T-cell (primary cell): Measurements from ENCODE around the gene KDM5B. TPM values are rescaled to one million over a fixed set of nuclear protein-coding genes. Genes with fewer than 3 reads are reported as not detected.
"Not testable (repeated sequence)": the region's sequence is repeated elsewhere in the genome, so short reads cannot be mapped to it uniquely, and the experiment has no call there.

ENCODE experiments used
- ATAC-seq, 4 experiments: fragments of 200-7000 bp in 3 of 4; fragments of 150-1000 bp in 1 of 4; cut with Tn5 transposase; replicated peaks in 1 of 4; 1 replicate in 3 of 4; 2 replicates in 1 of 4; pipeline ENCODE4 v1.10.0; 2021; ENCODE audit warnings: moderate library complexity in 3 of 4, mild to moderate bottlenecking in 2 of 4, moderate number of reproducible peaks in 1 of 4
- CTCF ChIA-PET, 2 donors: fragments of 300-600 bp; sonication (Branson Sonifier 250); formaldehyde crosslinking; loops; one replicate each; lab custom pipeline; 2022; ENCODE audit warnings: antibody characterized with exemption in 2 of 2; lab: Charles Lee
- POLR2A ChIA-PET, 2 donors: fragments of 300-600 bp; sonication (Branson Sonifier 250); formaldehyde crosslinking; loops; one replicate each; lab custom pipeline; 2022; ENCODE audit warnings: antibody characterized with exemption in 2 of 2; lab: Charles Lee
- DNase-seq, 35 experiments: peaks; one replicate each; pipeline versions ENCODE4 v3.0.0 to v3.0.0-alpha.2; 2013 to 2023
- H3K27ac ChIP-seq: one replicate; pipeline ENCODE4 v1.5.1; 2013; ENCODE audit warnings: low read length
- H3K27me3 ChIP-seq, 2 experiments: replicated peaks in 1 of 2; 1 replicate in 1 of 2; 2 replicates in 1 of 2; pipeline versions ENCODE4 v1.6.1 to v1.7.0; 2013; ENCODE audit warnings: low read length in 1 of 2, mixed read lengths in 1 of 2; ENCODE audit not compliant: control insufficient read depth in 2 of 2, insufficient read depth in 2 of 2; ENCODE audit errors: extremely low read depth in 1 of 2
- H3K36me3 ChIP-seq, 2 donors: 1 replicate in 1 of 2; 2 replicates in 1 of 2; pipeline versions ENCODE4 v1.6.1 to v1.7.0; 2013; ENCODE audit warnings: low read length in 1 of 2; ENCODE audit not compliant: control insufficient read depth in 2 of 2, insufficient read depth in 1 of 2; ENCODE audit errors: extremely low read depth in 1 of 2
- H3K4me1 ChIP-seq, 2 experiments: 1 replicate in 1 of 2; 2 replicates in 1 of 2; pipeline versions ENCODE4 v1.6.1 to v1.7.0; 2013; ENCODE audit warnings: low read length in 2 of 2, mixed read lengths in 1 of 2; ENCODE audit not compliant: insufficient read depth in 2 of 2, control insufficient read depth in 1 of 2; ENCODE audit errors: extremely low read depth in 1 of 2
- H3K4me3 ChIP-seq, 2 donors: 1 replicate in 1 of 2; 2 replicates in 1 of 2; pipeline versions ENCODE4 v1.5.1 to v1.7.0; 2013; ENCODE audit warnings: mild to moderate bottlenecking in 2 of 2, low read length in 1 of 2, moderate library complexity in 1 of 2; ENCODE audit not compliant: control insufficient read depth in 1 of 2; ENCODE audit errors: extremely low read depth in 1 of 2
- H3K9me3 ChIP-seq: 2 replicates; pipeline ENCODE4 v1.7.0; 2013
- H3K27ac Mint-ChIP-seq, 2 donors: one replicate each; pipeline ENCODE4 v1.8.0; 2020 to 2021; ENCODE audit warnings: mild to moderate bottlenecking in 2 of 2, mixed read lengths in 2 of 2
- H3K27me3 Mint-ChIP-seq, 2 donors: one replicate each; pipeline ENCODE4 v1.8.0; 2021 to 2022; ENCODE audit warnings: mixed read lengths in 2 of 2
- H3K36me3 Mint-ChIP-seq: one replicate; pipeline ENCODE4 v1.8.0; 2021; ENCODE audit warnings: mixed read lengths
- H3K4me1 Mint-ChIP-seq, 3 donors: one replicate each; pipeline ENCODE4 v1.8.0; 2020 to 2022; ENCODE audit warnings: mixed read lengths in 3 of 3, mild to moderate bottlenecking in 1 of 3
- H3K4me3 Mint-ChIP-seq, 3 donors: one replicate each; pipeline ENCODE4 v1.8.0; 2020 to 2022; ENCODE audit warnings: mild to moderate bottlenecking in 3 of 3, mixed read lengths in 3 of 3, moderate library complexity in 3 of 3
- H3K9me3 Mint-ChIP-seq, 3 donors: one replicate each; pipeline ENCODE4 v1.8.0; 2020 to 2022; ENCODE audit warnings: mixed read lengths in 3 of 3
- WGBS: methylation state at CpG from one replicate; pipeline ENCODE4 v1.1.5; 2013; ENCODE audit warnings: missing lambda C conversion rate; ENCODE audit not compliant: insufficient coverage; 5-methylcytosine and 5-hydroxymethylcytosine counted together
- total RNA-seq, 35 experiments: library from RNA in 6 of 35; stranded (reverse) in 6 of 35; fragments of 120-200 nt in 1 of 35; gene quantifications; one replicate each; pipeline versions ENCODE4 v1.2.1 to v1.2.4 and lab custom pipeline; 2013 to 2026

KDM5B gene
- total RNA-seq, 5 donors from 2014 or later (not counting 1 experiment from before 2014, with no cell fraction given), result 46.3 to 71.7 (median 56.5) TPM

GRCh38 chr1:202800742-202801141 lies 7.5 kb downstream of the KDM5B start:
- Histone ChIP-seq H3K4me3 (no peak overlapping the region), H3K9me3 (no peaks in the 10 kb centered on the region), H3K27ac (no peak overlapping the region), H3K4me1 (peaks cover 4 to 11% of the 10 kb centered on the region in 2 experiments), H3K27me3 (no peaks in the 10 kb centered on the region), H3K36me3 (peaks cover 0 to 2% of the 10 kb centered on the region in 2 donors)
- Mint-ChIP-seq H3K9me3 (no peaks in the 10 kb centered on the region), H3K4me3 (no peak overlapping the region), H3K36me3 (peaks cover 5% of the 10 kb centered on the region), H3K27me3 (no peaks in the 10 kb centered on the region), H3K27ac (no peak overlapping the region), H3K4me1 (peaks cover 49 to 58% (median 57%) of the 10 kb centered on the region in 3 donors)
- ATAC-seq (no peak), DNase-seq (no peak)
- CTCF ChIA-PET, result interaction anchor here (0.6 to 1.1 kb wide), 2 partner anchors 18 to 76 kb away, joined by 3 read pairs; no protein-coding TSS in a partner anchor
- POLR2A ChIA-PET, result interaction anchor here in 1 of 2 donors (0.5 to 0.7 kb wide), 2 partner anchors 200 to 548 kb away, joined by 3 read pairs; no protein-coding TSS in a partner anchor
- whole genome bisulfite sequencing, result no CpG with 5 or more reads among the region's 1 CpG

- ChIA-PET POLR2A (no interaction called here), CTCF (no interaction called here)
- Histone ChIP-seq H3K9me3 (no peaks in the 10 kb centered on the region), H3K27ac (no peak overlapping the region), H3K36me3 (peaks cover 0 to 2% of the 10 kb centered on the region in 2 donors), H3K4me3 (no peak overlapping the region), H3K4me1 (peaks cover 0 to 9% of the 10 kb centered on the region in 2 experiments), H3K27me3 (no peaks in the 10 kb centered on the region)
- H3K27ac Mint-ChIP-seq, result no peak overlapping the region
- no peak overlapping the region for H3K4me3 Mint-ChIP-seq
- DNase-seq (no peak), ATAC-seq (no peak)
- H3K9me3 Mint-ChIP-seq, result no peaks in the 10 kb centered on the region
- WGBS, result 100% methylated on average over 2 of the region's 6 CpGs
- H3K4me1 Mint-ChIP-seq, result peaks cover 41 to 53% (median 50%) of the 10 kb centered on the region in 3 donors
- H3K27me3 Mint-ChIP-seq, result no peaks in the 10 kb centered on the region
- peaks cover 5% of the 10 kb centered on the region for H3K36me3 Mint-ChIP-seq
Measured at GRCh38 chr1:202798792-202799331, 9.4 kb downstream of the KDM5B start.

DNA sequence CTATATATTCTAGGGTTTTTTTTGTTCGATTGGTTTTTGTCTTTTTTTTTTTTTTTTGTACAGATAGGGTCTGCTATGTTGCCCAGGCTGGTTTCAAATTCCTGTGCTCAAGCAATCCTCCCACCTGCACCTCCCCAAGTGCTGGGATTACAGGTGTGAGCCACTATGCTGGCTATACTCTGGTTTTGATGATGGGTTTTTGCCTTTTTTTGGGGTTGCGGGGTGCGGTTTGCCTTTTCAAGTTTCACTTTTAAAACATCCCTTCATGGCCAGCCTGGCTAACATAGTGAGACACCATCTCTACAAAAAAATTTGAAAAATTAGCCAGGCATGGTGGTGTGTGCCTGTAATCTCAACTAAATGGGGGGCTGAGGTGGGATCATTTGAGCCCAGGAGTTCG lies 10.0 kb downstream of the KDM5B start:
- no peak overlapping the region for H3K4me3 ChIP-seq
- H3K27me3 ChIP-seq, result no peaks in the 10 kb centered on the region
- no peak overlapping the region for H3K27ac Mint-ChIP-seq
- peaks cover 41 to 52% (median 44%) of the 10 kb centered on the region in 3 donors for H3K4me1 Mint-ChIP-seq
- ATAC-seq (no peak), DNase-seq (no peak)
- peaks cover 0 to 2% of the 10 kb centered on the region in 2 donors for H3K36me3 ChIP-seq
- no peak overlapping the region for H3K4me3 Mint-ChIP-seq
- H3K9me3 ChIP-seq, result no peaks in the 10 kb centered on the region
- H3K27me3 Mint-ChIP-seq, result no peaks in the 10 kb centered on the region
- no peak overlapping the region for H3K27ac ChIP-seq
- H3K4me1 ChIP-seq, result peaks cover 0 to 9% of the 10 kb centered on the region in 2 experiments
- H3K36me3 Mint-ChIP-seq, result peaks cover 5% of the 10 kb centered on the region
- ChIA-PET CTCF (no interaction called here), POLR2A (interaction anchor here in 1 of 2 donors (0.6 kb wide), 1 partner anchor 204 kb away, joined by 3 read pairs; no protein-coding TSS in a partner anchor)
- no peaks in the 10 kb centered on the region for H3K9me3 Mint-ChIP-seq
- WGBS, result no CpG with 5 or more reads among the region's 4 CpGs

DNA sequence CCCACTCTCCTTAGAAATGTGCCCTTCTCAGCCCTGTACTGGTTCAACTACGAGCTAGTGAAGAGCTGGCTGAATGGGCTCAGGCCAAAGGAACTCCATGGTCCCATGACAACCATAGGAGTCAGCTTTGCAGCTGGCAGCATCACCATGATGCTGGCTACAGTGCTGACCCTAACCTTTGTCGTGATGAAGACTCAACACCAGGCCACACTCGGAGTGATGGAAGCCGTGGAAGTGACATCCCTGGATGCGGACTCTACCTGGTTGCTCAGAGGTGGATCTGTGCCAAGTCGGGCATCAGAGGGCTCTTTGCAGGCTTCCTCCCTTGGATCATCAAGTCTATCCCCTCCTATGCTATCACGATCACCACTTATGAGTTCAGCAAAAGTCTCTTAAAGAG lies 11.6 kb downstream of the KDM5B start:
- Mint-ChIP-seq H3K36me3 (peaks cover 5% of the 10 kb centered on the region), H3K9me3 (no peaks in the 10 kb centered on the region), H3K4me3 (no peak overlapping the region), H3K27me3 (no peaks in the 10 kb centered on the region), H3K4me1 (peaks cover 35 to 48% (median 36%) of the 10 kb centered on the region in 3 donors), H3K27ac (no peak overlapping the region)
- POLR2A ChIA-PET, result no interaction called here
- CTCF ChIA-PET, result no interaction called here
- H3K27me3 ChIP-seq, result no peaks in the 10 kb centered on the region
- peaks cover 0 to 2% of the 10 kb centered on the region in 2 donors for H3K36me3 ChIP-seq
- H3K27ac ChIP-seq, result no peak overlapping the region
- peaks cover 0 to 9% of the 10 kb centered on the region in 2 experiments for H3K4me1 ChIP-seq
- DNase-seq (no peak), ATAC-seq (no peak)
- WGBS, result 90% methylated on average over 6 of the region's 7 CpGs
- no peaks in the 10 kb centered on the region for H3K9me3 ChIP-seq
- no peak overlapping the region for H3K4me3 ChIP-seq

DNA sequence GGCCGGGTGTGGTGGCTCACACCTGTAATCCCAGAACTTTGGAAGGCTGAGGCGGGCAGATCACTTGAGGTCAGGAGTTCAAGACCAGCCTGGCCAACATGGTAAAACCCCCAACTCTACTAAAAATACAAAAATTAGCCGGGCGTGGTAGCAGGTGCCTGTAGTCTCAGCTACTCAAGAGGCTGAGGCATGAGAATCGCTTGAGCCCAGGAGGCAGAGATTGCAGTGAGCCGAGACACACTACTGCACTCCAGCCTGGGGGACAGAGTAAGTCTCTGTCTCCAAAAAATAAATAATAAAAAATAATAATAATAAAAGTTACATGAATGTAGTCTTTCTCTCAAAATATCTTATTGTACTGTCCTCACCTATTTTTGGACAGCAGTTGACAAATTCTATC lies 13.3 kb downstream of the KDM5B start:
- CTCF ChIA-PET, H3K27ac Mint-ChIP-seq, H3K9me3 ChIP-seq, H3K36me3 Mint-ChIP-seq, H3K27ac ChIP-seq, H3K27me3 ChIP-seq, POLR2A ChIA-PET, H3K4me3 Mint-ChIP-seq, DNase-seq, H3K9me3 Mint-ChIP-seq, H3K4me3 ChIP-seq, H3K4me1 ChIP-seq, ATAC-seq, H3K27me3 Mint-ChIP-seq, H3K36me3 ChIP-seq: not testable (repeated sequence)
- peaks cover 30 to 42% (median 35%) of the 10 kb centered on the region in 3 donors for H3K4me1 Mint-ChIP-seq
- WGBS, result 93% methylated on average over 2 of the region's 6 CpGs

DNA sequence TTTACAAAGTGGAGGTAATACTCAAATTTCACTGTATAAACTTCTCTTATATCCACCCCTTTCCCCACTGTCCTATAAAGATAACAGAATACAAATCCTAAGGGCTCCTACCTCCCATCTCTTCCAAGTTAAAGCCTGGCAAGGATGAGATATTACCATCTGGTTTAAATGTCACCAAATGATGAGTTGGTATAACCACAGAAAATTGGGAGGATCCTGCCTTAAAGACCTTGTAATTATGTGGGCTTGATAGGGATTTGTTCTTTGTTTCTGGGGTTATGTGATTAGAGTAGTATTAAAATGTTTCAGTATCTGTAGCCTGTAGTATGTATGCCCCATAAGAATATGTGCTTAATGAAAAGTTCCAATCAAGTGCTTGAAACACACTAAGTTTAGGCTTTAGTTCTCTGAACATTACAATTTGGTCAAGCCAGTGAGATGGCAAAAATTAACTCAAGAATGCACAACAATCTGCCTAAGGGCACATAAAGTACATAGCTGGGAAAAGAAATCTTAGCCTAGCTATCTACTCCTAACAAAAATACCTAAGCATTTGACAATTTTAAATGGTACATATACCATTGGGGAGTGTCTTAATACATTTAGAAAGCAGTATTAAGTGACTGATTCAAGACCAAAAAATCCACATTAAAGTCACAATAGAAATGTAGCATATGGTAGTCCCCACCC lies 14.0 kb downstream of the KDM5B start:
- Mint-ChIP-seq H3K4me3 (no peak overlapping the region), H3K9me3 (no peaks in the 10 kb centered on the region), H3K36me3 (no peaks in the 10 kb centered on the region), H3K27ac (no peak overlapping the region), H3K27me3 (no peaks in the 10 kb centered on the region), H3K4me1 (peaks cover 30 to 45% (median 36%) of the 10 kb centered on the region in 3 donors)
- Histone ChIP-seq H3K27ac (no peak overlapping the region), H3K36me3 (no peaks in the 10 kb centered on the region), H3K9me3 (no peaks in the 10 kb centered on the region), H3K27me3 (no peaks in the 10 kb centered on the region), H3K4me1 (peaks cover 0 to 9% of the 10 kb centered on the region in 2 experiments), H3K4me3 (no peak overlapping the region)
- ChIA-PET POLR2A (no interaction called here), CTCF (no interaction called here)
- no peak for DNase-seq
- ATAC-seq, result no peak
